ENCODE measurements around the gene KARS1. TPM values are rescaled to one million over a fixed set of nuclear protein-coding genes. Genes with fewer than 3 reads are reported as not detected.
A peak's percentile ranks its signal among the peaks of the same experiment; 100 is the strongest.

KARS1 gene
- total RNA-seq, 4 donors from 2014 or later = 118 to 130 (median 121) TPM

DNA sequence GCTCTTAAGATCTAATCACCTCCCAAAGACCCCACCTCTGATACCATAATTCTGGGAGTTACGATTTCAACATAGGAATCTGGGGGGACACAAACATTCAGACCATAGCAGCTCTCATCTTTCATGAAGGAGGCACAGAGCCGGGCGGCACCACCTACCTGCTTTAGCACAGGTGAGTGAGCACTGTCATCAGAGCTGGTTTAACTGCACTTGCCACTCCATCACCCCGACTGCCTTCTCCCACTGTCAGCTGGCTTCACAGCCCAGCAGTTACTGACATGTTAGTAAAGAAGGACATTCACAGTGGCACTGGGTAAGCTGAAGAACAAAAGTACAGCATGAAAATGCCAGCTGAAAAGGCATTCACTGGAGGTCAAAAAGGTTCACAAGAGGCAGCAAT lies 58.7 kb downstream of the KARS1 start:
- no peak overlapping the region for H3K4me3 ChIP-seq
- H3K27ac ChIP-seq = peak overlapping the region in 3 of 4 donors; percentile 66 to 80 (median 79)
- peaks cover 0 to 14% of the 10 kb centered on the region in 2 donors for H3K36me3 ChIP-seq
- 96% methylated on average over 4 of the region's 4 CpGs; no CpG with 5 or more reads in 1 of the 2 donors for WGBS, 2 donors (ENCODE audit: low coverage in 1 of 2)
- TF ChIP-seq POLR2A (IDR thresholded peaks at IDR 0.05) = no peak
- TF ChIP-seq CTCF (IDR thresholded peaks at IDR 0.05) = no peak
- no peak for TF ChIP-seq POLR2AphosphoS5 (IDR thresholded peaks at IDR 0.05)
- no peak for TF ChIP-seq EP300 (IDR thresholded peaks at IDR 0.05)
- no peaks in the 10 kb centered on the region for H3K27me3 ChIP-seq
- peaks cover 0 to 37% (median 3%) of the 10 kb centered on the region in 3 donors for H3K4me1 ChIP-seq
- no peaks in the 10 kb centered on the region for H3K9me3 ChIP-seq
- ATAC-seq = no peak

DNA sequence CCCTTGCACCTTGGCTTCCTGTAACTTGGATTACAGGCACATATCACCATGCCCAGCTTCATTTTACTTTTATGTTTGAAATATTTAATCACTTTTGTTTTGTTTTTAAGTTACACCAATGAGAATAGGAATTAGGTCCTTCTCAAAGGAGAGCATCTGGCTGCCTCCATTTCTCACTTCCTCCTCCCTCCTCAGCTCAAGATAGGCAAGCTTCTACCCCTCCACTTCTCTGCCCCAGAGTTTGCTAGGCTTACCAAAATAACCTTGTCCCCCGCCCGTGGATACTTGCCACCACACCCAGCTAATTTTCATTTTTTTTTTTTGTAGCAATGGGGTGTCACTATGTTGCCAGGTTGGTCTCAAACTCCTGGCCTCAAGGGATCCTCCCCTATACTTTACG lies 63.4 kb downstream of the KARS1 start:
- H3K36me3 ChIP-seq = peaks cover 0 to 32% of the 10 kb centered on the region in 2 donors
- no peaks in the 10 kb centered on the region for H3K9me3 ChIP-seq

GRCh38 chr16:75579281-75579834 lies 68.1 kb downstream of the KARS1 start:
- peaks cover 0 to 66% of the 10 kb centered on the region in 2 donors for H3K36me3 ChIP-seq
- no peaks in the 10 kb centered on the region for H3K27me3 ChIP-seq
- H3K9me3 ChIP-seq = no peaks in the 10 kb centered on the region
- H3K4me3 ChIP-seq = no peak overlapping the region
- 73 to 79% methylated on average over 4 to 7 of the region's 7 CpGs for WGBS, 2 donors (ENCODE audit: low coverage in 1 of 2)
- no peak overlapping the region for H3K27ac ChIP-seq
- ATAC-seq = no peak
- H3K4me1 ChIP-seq = no peaks in the 10 kb centered on the region
- TF ChIP-seq POLR2A (IDR thresholded peaks at IDR 0.05) = no peak
- no peak for TF ChIP-seq CTCF (IDR thresholded peaks at IDR 0.05)
- TF ChIP-seq EP300 (IDR thresholded peaks at IDR 0.05) = no peak
- no peak for TF ChIP-seq POLR2AphosphoS5 (IDR thresholded peaks at IDR 0.05)

More for the DNA sequence above, 63.4 kb downstream of the KARS1 start:
- ATAC-seq = no peak
- Histone ChIP-seq H3K4me1 (peaks cover 0 to 3% (median 0%) of the 10 kb centered on the region in 3 donors), H3K27me3 (no peaks in the 10 kb centered on the region), H3K4me3 (no peak overlapping the region), H3K27ac (no peak overlapping the region)
- WGBS, 2 donors (ENCODE audit: low coverage in 1 of 2) = 78% methylated on average over 3 of the region's 3 CpGs; no CpG with 5 or more reads in 1 of the 2 donors
- TF ChIP-seq EP300 (IDR thresholded peaks at IDR 0.05) (no peak), POLR2AphosphoS5 (IDR thresholded peaks at IDR 0.05) (no peak), CTCF (IDR thresholded peaks at IDR 0.05) (no peak), POLR2A (IDR thresholded peaks at IDR 0.05) (no peak)

- peaks cover 0 to 73% of the 10 kb centered on the region in 2 donors for H3K36me3 ChIP-seq
Observed at GRCh38 chr16:75578725-75579124, 68.7 kb downstream of the KARS1 start.

More at GRCh38 chr16:75578725-75579124, 68.7 kb downstream of the KARS1 start:
- ATAC-seq = no peak
- 78 to 91% methylated on average over 2 of the region's 2 CpGs for WGBS, 2 donors (ENCODE audit: low coverage in 1 of 2)
- peaks cover 0 to 5% (median 0%) of the 10 kb centered on the region in 3 donors for H3K4me1 ChIP-seq
- no peak for TF ChIP-seq CTCF (IDR thresholded peaks at IDR 0.05)
- TF ChIP-seq EP300 (IDR thresholded peaks at IDR 0.05) = no peak
- no peak for TF ChIP-seq POLR2A (IDR thresholded peaks at IDR 0.05)
- no peak for TF ChIP-seq POLR2AphosphoS5 (IDR thresholded peaks at IDR 0.05)
- no peak overlapping the region for H3K4me3 ChIP-seq
- H3K27ac ChIP-seq = no peak overlapping the region
- no peaks in the 10 kb centered on the region for H3K27me3 ChIP-seq
- H3K9me3 ChIP-seq = no peaks in the 10 kb centered on the region

Measured in gastroesophageal sphincter (tissue), 4 donors.